Ramos (cell line): ENCODE measurements around the gene DGKB.

Source experiments
- in situ Hi-C: fragments of 300-500 bp; cut with MboI; formaldehyde crosslinking; loops from one replicate; pipeline ENCODE4 v1.14.3; 2022; ENCODE audit warnings: low sequenced_read_pairs; ENCODE audit not compliant: unreplicated experiment

Gene DGKB

DNA sequence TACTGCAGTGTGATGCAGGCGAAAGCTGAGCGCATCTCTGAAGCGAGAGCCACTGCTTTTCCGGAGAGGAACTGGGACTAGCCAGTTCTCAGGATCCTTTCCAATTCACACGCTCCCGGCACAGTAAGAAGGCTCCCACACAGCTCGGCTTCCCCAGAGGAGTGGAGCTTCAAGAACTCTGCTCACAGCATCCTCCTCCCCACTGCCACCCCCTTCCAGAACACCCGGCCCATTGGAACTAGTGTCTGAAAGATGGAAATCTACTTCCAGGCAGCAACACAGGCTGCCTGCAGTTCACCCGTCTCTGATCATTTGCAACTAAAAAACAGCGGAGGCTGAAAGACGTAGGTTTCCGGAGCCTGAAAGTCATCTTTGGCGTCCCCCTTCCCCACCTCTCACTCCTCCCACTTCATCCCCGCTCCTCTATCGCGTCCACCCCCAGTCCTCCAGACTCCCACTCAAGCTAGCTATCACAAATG, at the start of gene DGKB:
Gene DGKB, minus strand, starts transcription at position 163 of the 479 bp plus-strand sequence.
- in situ Hi-C loops = no loop called here

DNA sequence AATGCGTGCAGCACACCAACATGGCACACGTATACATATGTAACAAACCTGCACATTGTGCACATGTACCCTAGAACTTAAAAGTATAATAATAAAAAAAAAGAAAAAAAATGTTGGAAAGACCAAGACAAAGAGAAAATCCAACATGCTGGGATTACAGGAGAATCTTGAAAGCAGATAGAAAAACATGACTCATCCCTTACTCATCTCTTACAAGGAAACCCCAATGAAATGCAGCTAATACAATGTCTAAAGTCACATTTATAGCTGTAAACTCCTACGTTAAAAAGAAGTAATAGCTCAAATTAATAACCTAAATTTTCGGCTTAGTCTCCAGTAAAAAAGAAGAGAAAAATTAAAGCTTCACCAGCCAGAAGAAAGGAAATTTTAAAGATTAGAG, 47.5 kb upstream of the DGKB start:
- in situ Hi-C loops = no loop called here

- in situ Hi-C loops = no loop called here
Measured at GRCh38 chr7:14938181-14938580, 35.6 kb upstream of the DGKB start.

DNA sequence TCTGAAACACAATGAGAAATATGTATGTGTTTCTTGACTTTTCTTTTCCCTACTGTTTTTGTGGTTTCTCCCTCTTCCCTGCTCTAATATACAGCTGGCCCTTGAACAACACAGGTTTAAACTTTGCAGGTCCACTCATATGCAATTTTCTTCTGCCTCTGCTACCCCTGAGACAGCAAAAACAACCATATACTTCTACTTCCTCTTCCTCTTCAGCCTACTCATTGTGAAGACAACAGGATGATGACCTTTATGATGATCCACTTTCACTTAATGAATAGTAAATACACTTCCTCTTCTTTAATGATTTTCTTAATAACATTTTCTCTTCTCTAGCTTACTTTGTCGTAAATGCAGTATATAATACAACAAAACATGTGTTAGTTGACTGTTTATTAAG, 35.0 kb upstream of the DGKB start:
- in situ Hi-C loops = no loop called here

DNA sequence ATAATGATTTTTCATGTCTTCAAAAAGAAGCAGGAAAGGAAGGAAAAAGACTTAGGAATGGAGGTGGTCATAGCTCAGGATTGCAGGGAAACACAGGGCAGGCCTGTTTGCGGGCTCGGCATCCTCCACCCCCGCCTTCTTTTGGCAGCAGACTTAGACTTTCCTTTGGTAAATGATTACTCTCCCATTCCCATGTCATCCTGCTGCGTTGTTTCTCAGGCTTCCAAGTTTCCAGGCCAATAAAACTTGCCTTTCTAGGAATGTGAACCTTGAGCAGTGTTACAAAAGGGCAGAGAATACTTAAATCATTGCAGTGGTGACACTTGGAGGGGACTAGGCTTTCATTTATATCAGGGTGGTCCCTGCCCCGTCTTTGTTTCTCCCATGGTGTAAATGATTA, 34.0 kb upstream of the DGKB start:
- in situ Hi-C loops = no loop called here

- in situ Hi-C loops = no loop called here
Measured at GRCh38 chr7:14934839-14935238, 32.3 kb upstream of the DGKB start.

- in situ Hi-C loops = no loop called here
Measured at GRCh38 chr7:14931511-14932215, 29.1 kb upstream of the DGKB start.

GRCh38 chr7:14924398-14924797, 21.8 kb upstream of the DGKB start:
- in situ Hi-C loops = no loop called here

- in situ Hi-C loops = no loop called here
Measured at GRCh38 chr7:14911077-14911476, 8.5 kb upstream of the DGKB start.

DNA sequence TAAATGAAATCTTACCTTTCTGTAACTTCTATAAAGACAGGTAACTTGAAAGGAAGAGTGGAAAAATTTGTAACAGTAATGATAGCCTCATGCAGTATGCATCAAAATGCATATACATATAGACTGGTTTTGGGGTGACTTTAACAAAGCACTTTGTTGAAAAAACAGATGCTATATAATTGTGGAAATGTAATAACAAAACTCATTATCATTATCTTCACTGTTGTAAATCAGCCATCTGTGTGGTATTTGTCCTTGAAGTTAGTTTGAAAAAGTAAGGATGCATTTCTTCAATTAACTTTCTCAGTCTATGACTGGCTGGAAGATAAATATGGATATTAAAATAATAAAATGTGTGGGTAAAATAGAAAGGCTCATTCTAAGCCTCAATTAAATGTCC, 6.1 kb upstream of the DGKB start:
- in situ Hi-C loops = no loop called here

DNA sequence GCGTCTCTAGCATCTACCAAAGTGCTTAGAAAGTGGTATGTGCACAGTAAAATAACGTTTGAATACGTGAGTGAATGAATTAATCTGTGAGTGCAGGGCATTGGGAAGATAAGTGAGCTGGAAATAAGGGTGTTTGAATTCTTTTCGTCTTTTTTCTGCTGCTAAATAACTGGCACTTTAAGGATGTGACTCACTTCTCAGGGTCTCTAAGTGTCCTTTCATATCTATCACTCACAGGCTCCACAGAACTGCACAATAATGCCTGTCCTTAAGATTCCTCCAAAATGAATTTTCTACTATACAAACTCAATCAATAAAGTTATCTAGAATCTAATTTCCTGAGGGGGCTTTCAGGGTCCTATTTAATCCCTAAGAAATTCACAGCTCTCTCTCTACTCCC, 3.2 kb upstream of the DGKB start:
- in situ Hi-C loops = no loop called here

DNA sequence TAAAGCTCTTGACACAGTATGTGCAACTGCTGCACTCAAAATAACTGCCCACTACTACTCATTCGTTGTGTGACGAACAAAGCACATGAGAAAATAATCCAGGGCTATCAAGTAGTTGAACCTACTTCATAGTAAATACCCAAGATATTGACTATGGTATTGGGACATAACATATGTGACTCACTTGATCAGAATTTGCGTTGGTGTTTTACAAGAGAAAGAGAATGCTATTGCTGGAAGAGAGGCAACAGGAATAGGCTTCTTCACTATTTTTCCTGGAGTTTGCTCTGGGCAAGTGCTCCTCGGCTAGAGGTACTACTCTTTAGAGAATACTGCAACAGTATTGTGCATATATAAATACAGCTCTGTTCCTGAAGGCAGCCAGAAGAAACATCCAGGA, 2.5 kb downstream of the DGKB start:
- in situ Hi-C loops = no loop called here

- in situ Hi-C loops = no loop called here
Measured at GRCh38 chr7:14899030-14899429, 3.5 kb downstream of the DGKB start.

GRCh38 chr7:14896461-14896860, 6.1 kb downstream of the DGKB start:
- in situ Hi-C loops = no loop called here

- in situ Hi-C loops = no loop called here
Measured at GRCh38 chr7:14894826-14895225, 7.7 kb downstream of the DGKB start.

- in situ Hi-C loops = no loop called here
Measured at GRCh38 chr7:14892961-14893360, 9.6 kb downstream of the DGKB start.

- in situ Hi-C loops = no loop called here
Measured at GRCh38 chr7:14891289-14891688, 11.3 kb downstream of the DGKB start.

GRCh38 chr7:14888962-14889361, 13.6 kb downstream of the DGKB start:
- in situ Hi-C loops = no loop called here

DNA sequence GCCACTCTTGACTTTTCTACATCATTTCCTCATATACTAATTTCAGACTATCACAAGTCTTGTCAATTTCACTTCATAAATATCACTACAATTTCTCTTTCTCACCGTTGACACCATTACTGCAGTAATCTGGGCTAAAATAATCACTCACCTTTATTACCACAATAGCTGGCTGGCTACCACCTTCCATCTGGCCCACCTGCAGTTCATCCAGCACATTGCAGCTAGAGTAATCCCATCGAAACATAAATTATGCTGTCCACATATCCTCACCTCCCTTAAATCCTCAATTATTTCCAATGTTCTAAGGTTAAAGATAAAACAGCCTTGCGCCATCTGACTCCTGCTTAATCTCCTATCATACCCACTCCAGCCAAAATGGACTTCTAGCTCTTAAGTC, 16.0 kb downstream of the DGKB start:
- in situ Hi-C loops = no loop called here

GRCh38 chr7:14875941-14876587, 26.5 kb downstream of the DGKB start:
- in situ Hi-C loops = no loop called here

DNA sequence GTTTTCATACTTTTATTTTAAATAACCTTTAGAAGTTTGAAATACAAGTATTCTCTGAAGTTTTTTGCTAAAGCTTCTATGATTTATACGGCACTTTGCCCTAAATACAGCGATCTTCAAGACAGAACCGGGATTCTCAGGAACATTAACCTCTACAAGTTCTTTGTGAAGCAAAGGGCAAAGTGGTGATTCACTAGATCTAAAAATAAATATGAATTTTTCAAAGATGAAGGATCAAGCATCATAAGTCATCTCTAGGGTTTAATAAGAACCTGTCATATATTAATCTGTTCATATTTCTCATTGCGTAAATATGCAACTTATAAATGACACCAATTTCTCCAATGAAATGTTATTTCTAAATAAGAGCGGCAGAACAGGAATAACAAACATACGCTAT, 30.7 kb downstream of the DGKB start:
- in situ Hi-C loops = no loop called here

GRCh38 chr7:14870394-14870793, 32.2 kb downstream of the DGKB start:
- in situ Hi-C loops = no loop called here
